ENCODE measurements around the gene CYB5D1. TPM values are rescaled to one million over a fixed set of nuclear protein-coding genes. Genes with fewer than 3 reads are reported as not detected.
A peak's percentile ranks its signal among the peaks of the same experiment; 100 is the strongest.

CYB5D1 gene
- total RNA-seq, 4 donors from 2014 or later, result 4.1 to 14.7 (median 9.0) TPM

DNA sequence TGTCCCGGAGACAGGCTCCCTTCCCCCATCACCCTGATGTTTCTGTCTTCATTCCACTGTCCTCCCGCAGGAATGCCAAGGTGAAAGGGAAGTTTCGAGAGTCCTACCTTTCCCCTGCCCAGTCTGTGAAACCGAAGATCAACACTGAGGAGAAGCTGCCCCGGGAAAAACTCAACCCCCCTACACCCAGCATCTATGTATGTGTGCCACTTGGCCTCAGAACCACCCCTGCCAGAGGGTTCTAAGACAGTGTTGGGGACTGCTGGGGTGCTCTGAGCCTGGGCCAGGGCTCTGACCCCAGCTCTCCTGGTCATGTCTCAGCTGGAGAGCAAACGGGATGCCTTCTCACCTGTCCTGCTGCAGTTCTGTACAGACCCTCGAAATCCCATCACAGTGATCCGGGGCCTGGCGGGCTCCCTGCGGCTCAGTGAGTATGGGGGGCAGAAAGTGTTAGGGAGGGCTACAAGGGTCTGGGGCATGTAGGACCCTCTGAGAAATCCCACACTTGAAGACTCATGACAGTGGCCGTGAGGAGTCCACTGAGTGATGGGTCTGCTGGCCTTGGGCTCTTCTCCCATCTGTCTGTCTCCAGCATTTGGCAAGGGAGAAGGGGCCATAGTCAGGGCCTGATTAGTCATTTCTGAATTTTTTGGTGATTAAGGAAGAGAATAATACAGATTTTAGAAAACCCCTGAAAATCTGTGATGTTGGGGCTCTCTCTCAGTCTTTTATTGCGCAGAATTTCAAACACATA is 7.9 kb upstream of the CYB5D1 start:
- ATAC-seq (no peak), DNase-seq (no peak)
- intact Hi-C loops (cut with DNase I; ENCODE audit: low total_unique reads), result loop anchor here (10.0 kb wide), 2 partner anchors 105 to 545 kb away; partner anchors contain the start of gene EIF5A
- H3K36me3 ChIP-seq, result peaks cover 0 to 67% of the 10 kb centered on the region in 2 donors
- H3K4me3 ChIP-seq, result no peak overlapping the region
- H3K9me3 ChIP-seq, result no peaks in the 10 kb centered on the region
- TF ChIP-seq, protein P1, sequence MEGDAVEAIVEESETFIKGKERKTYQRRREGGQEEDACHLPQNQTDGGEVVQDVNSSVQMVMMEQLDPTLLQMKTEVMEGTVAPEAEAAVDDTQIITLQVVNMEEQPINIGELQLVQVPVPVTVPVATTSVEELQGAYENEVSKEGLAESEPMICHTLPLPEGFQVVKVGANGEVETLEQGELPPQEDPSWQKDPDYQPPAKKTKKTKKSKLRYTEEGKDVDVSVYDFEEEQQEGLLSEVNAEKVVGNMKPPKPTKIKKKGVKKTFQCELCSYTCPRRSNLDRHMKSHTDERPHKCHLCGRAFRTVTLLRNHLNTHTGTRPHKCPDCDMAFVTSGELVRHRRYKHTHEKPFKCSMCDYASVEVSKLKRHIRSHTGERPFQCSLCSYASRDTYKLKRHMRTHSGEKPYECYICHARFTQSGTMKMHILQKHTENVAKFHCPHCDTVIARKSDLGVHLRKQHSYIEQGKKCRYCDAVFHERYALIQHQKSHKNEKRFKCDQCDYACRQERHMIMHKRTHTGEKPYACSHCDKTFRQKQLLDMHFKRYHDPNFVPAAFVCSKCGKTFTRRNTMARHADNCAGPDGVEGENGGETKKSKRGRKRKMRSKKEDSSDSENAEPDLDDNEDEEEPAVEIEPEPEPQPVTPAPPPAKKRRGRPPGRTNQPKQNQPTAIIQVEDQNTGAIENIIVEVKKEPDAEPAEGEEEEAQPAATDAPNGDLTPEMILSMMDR (IDR thresholded peaks at IDR 0.05 in 4 of 5, conservative IDR thresholded peaks at IDR 0.05 in 1 of 5), result no peak
- TF ChIP-seq POLR2A (IDR thresholded peaks at IDR 0.05), result no peak
- no peak overlapping the region for H3K27ac ChIP-seq
- in situ Hi-C loops (cut with MboI; ENCODE audit: low sequenced_read_pairs in 4 of 4), result loop anchor here in 2 of 4 donors (25.0 kb wide), 1 partner anchor 137 kb away; no protein-coding TSS in a partner anchor
- no peaks in the 10 kb centered on the region for H3K27me3 ChIP-seq
- peaks cover 12 to 17% of the 10 kb centered on the region in 2 donors for H3K4me1 ChIP-seq

- peak in 1 of 2 donors; percentile 14 for DNase-seq
- in situ Hi-C loops (cut with MboI; ENCODE audit: low sequenced_read_pairs in 4 of 4), result loop anchor here in 2 of 4 donors (25.0 kb wide), 1 partner anchor 136 kb away; no protein-coding TSS in a partner anchor
These were observed 6.9 kb upstream of the CYB5D1 start for GRCh38 chr17:7850701-7851437.

DNA sequence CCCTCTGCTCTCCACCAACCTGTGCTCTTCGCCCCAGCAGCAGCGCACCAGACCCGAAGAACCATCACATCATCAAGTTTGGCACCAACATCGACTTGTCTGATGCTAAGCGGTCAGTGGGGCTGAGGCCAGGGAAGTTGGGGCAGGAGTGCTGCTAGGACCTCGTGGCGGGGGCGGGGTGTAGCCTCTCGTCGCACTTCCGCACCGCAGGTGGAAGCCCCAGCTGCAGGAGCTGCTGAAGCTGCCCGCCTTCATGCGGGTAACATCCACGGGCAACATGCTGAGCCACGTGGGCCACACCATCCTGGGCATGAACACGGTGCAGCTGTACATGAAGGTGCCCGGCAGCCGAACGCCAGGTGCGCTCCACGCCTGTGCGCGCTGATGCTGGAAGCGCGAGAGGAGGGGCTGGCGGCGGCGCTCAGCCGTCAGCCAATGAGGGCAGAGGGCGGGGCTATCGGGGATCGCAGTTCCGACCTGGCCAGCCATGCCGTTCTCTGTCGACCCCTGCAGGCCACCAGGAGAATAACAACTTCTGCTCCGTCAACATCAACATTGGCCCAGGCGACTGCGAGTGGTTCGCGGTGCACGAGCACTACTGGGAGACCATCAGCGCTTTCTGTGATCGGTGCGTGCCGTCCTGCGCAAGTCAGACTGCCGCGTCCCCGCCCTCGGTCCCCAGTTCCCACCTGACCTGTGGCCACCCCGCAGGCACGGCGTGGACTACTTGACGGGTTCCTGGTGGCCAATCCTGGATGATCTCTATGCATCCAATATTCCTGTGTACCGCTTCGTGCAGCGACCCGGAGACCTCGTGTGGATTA is 6.2 kb upstream of the CYB5D1 start:
- H3K36me3 ChIP-seq, result peaks cover 0 to 57% of the 10 kb centered on the region in 2 donors
- in situ Hi-C loops (cut with MboI; ENCODE audit: low sequenced_read_pairs in 4 of 4) (loop anchor here in 2 of 4 donors (25.0 kb wide), 1 partner anchor 136 kb away; no protein-coding TSS in a partner anchor), intact Hi-C loops (cut with DNase I; ENCODE audit: low total_unique reads) (loop anchor here (1.0 to 10.0 kb wide), 2 partner anchors 28 to 107 kb away; no protein-coding TSS in a partner anchor)
- peak; percentile 72 to 81 for ATAC-seq
- TF ChIP-seq POLR2A (IDR thresholded peaks at IDR 0.05), result peak in 1 of 2 donors; percentile 23
- TF ChIP-seq, protein P1 (IDR thresholded peaks at IDR 0.05 in 4 of 5, conservative IDR thresholded peaks at IDR 0.05 in 1 of 5), result peak; percentile 98 to 100 (median 99)
- peaks cover 19 to 20% of the 10 kb centered on the region in 2 donors for H3K4me1 ChIP-seq
- H3K27ac ChIP-seq, result peak overlapping the region; percentile 12 to 72 (median 54)
- DNase-seq, result peak; percentile 85 to 88
- no peaks in the 10 kb centered on the region for H3K27me3 ChIP-seq
- H3K9me3 ChIP-seq, result no peaks in the 10 kb centered on the region
- H3K4me3 ChIP-seq, result peak overlapping the region in 1 of 4 donors; percentile 7

More at GRCh38 chr17:7850701-7851437, 6.9 kb upstream of the CYB5D1 start:
- intact Hi-C loops (cut with DNase I; ENCODE audit: low total_unique reads), result loop anchor here (1.0 to 10.0 kb wide), 2 partner anchors 28 to 106 kb away; no protein-coding TSS in a partner anchor
- peaks cover 0 to 64% of the 10 kb centered on the region in 2 donors for H3K36me3 ChIP-seq
- peak overlapping the region in 3 of 4 donors; percentile 12 to 50 (median 42) for H3K27ac ChIP-seq
- no peak for ATAC-seq
- no peak overlapping the region for H3K4me3 ChIP-seq
- TF ChIP-seq, protein P1 (IDR thresholded peaks at IDR 0.05 in 4 of 5, conservative IDR thresholded peaks at IDR 0.05 in 1 of 5), result no peak
- no peak for TF ChIP-seq POLR2A (IDR thresholded peaks at IDR 0.05)
- no peaks in the 10 kb centered on the region for H3K27me3 ChIP-seq
- peaks cover 12 to 15% of the 10 kb centered on the region in 2 donors for H3K4me1 ChIP-seq
- no peaks in the 10 kb centered on the region for H3K9me3 ChIP-seq

- peak overlapping the region in 3 of 4 donors; percentile 12 to 72 (median 57) for H3K27ac ChIP-seq
- intact Hi-C loops (cut with DNase I; ENCODE audit: low total_unique reads), result loop anchor here (10.0 kb wide), 1 partner anchor 107 kb away; no protein-coding TSS in a partner anchor
- no peaks in the 10 kb centered on the region for H3K9me3 ChIP-seq
- H3K4me1 ChIP-seq, result peaks cover 19 to 22% of the 10 kb centered on the region in 2 donors
- H3K4me3 ChIP-seq, result no peak overlapping the region
- ATAC-seq (no peak), DNase-seq (peak in 1 of 2 donors; percentile 23)
- in situ Hi-C loops (cut with MboI; ENCODE audit: low sequenced_read_pairs in 4 of 4), result loop anchor here in 2 of 4 donors (25.0 kb wide), 1 partner anchor 135 kb away; no protein-coding TSS in a partner anchor
- H3K27me3 ChIP-seq, result no peaks in the 10 kb centered on the region
- peaks cover 0 to 51% of the 10 kb centered on the region in 2 donors for H3K36me3 ChIP-seq
- TF ChIP-seq, protein P1 (IDR thresholded peaks at IDR 0.05 in 4 of 5, conservative IDR thresholded peaks at IDR 0.05 in 1 of 5), result no peak
- no peak for TF ChIP-seq POLR2A (IDR thresholded peaks at IDR 0.05)
These were observed 5.5 kb upstream of the CYB5D1 start for GRCh38 chr17:7852262-7852670.
